Kidney epithelial cell (primary cell): ENCODE measurements around the gene CD46. TPM values are rescaled to one million over a fixed set of nuclear protein-coding genes. Genes with fewer than 3 reads are reported as not detected.

ENCODE experiments used
- DNase-seq: peaks from one replicate; pipeline ENCODE4 v3.0.0-alpha.2; 2010; ENCODE audit warnings: low read depth
- H3K27me3 ChIP-seq: 2 replicates; pipeline ENCODE4 v1.6.0; 2011; ENCODE audit warnings: low read length; ENCODE audit not compliant: control insufficient read depth, insufficient read depth
- H3K36me3 ChIP-seq: 2 replicates; pipeline ENCODE4 v1.5.1; 2011; ENCODE audit warnings: low read length; ENCODE audit not compliant: control insufficient read depth, insufficient read depth
- H3K4me3 ChIP-seq: 2 replicates; pipeline ENCODE4 v1.5.1; 2011; ENCODE audit warnings: low read depth, mild to moderate bottlenecking, control low read depth, low read length
- CTCF ChIP-seq: IDR thresholded peaks from 2 replicates; pipeline ENCODE4 v1.5.1; 2011; ENCODE audit warnings: mild to moderate bottlenecking, moderate library complexity, low read length, control low read depth, inconsistent platforms; ENCODE audit not compliant: insufficient read depth, poor library complexity, severe bottlenecking
- total RNA-seq: library from RNA; depleted of rRNA; stranded (reverse); fragments of >200 nt; gene quantifications from 2 replicates; pipeline ENCODE4 v1.2.3, GENCODE V29; 2015

The CD46 gene
- total RNA-seq, 1 donor from 2014 or later, result 138 TPM

GRCh38 chr1:207799989-207800648 lies 48.3 kb downstream of the CD46 start:
- no peaks in the 10 kb centered on the region for H3K27me3 ChIP-seq
- DNase-seq, result no peak
- no peak for TF ChIP-seq CTCF
- H3K36me3 ChIP-seq, result peaks cover 1% of the 10 kb centered on the region
- H3K4me3 ChIP-seq, result no peak overlapping the region

GRCh38 chr1:207801819-207802218 lies 50.0 kb downstream of the CD46 start:
- Histone ChIP-seq H3K4me3 (no peak overlapping the region), H3K36me3 (peaks cover 2% of the 10 kb centered on the region), H3K27me3 (no peaks in the 10 kb centered on the region)
- no peak for TF ChIP-seq CTCF
- no peak for DNase-seq

- no peaks in the 10 kb centered on the region for H3K27me3 ChIP-seq
- H3K4me3 ChIP-seq, result no peak overlapping the region
- DNase-seq, result no peak
- peaks cover 2% of the 10 kb centered on the region for H3K36me3 ChIP-seq
- TF ChIP-seq CTCF, result no peak
These were observed 51.8 kb downstream of the CD46 start for GRCh38 chr1:207803678-207804077.

GRCh38 chr1:207804721-207805468 lies 53.0 kb downstream of the CD46 start:
- no peak for TF ChIP-seq CTCF
- peaks cover 2% of the 10 kb centered on the region for H3K36me3 ChIP-seq
- DNase-seq, result no peak

GRCh38 chr1:207805841-207806421 lies 54.1 kb downstream of the CD46 start:
- peak; percentile 75 for DNase-seq
- H3K36me3 ChIP-seq, result peaks cover 2% of the 10 kb centered on the region

More at GRCh38 chr1:207804721-207805468, 53.0 kb downstream of the CD46 start:
- no peak overlapping the region for H3K4me3 ChIP-seq
- no peaks in the 10 kb centered on the region for H3K27me3 ChIP-seq

More at GRCh38 chr1:207805841-207806421, 54.1 kb downstream of the CD46 start:
- H3K27me3 ChIP-seq, result no peaks in the 10 kb centered on the region
- H3K4me3 ChIP-seq, result no peak overlapping the region
- no peak for TF ChIP-seq CTCF
